ENCODE results near the gene TMPRSS2.

Gene TMPRSS2

GRCh38 chr21:41509733-41510132 lies 1.8 kb upstream of the TMPRSS2 start:
- no peak for DNase-seq (ENCODE audit: low read depth)

- no peak for DNase-seq (ENCODE audit: low read depth)
Measured at GRCh38 chr21:41509145-41509496, 1.2 kb upstream of the TMPRSS2 start.

- DNase-seq (ENCODE audit: low read depth), result no peak
Measured at GRCh38 chr21:41508415-41509144, 622 bp upstream of the TMPRSS2 start.

GRCh38 chr21:41506611-41507520 lies 1.1 kb downstream of the TMPRSS2 start:
- DNase-seq (ENCODE audit: low read depth), result no peak

- no peak for DNase-seq (ENCODE audit: low read depth)
Measured at GRCh38 chr21:41506005-41506594, 1.9 kb downstream of the TMPRSS2 start.

- DNase-seq (ENCODE audit: low read depth), result no peak
Measured at GRCh38 chr21:41504030-41504429, 3.9 kb downstream of the TMPRSS2 start.

- DNase-seq (ENCODE audit: low read depth), result no peak
Measured at GRCh38 chr21:41503331-41503730, 4.6 kb downstream of the TMPRSS2 start.

GRCh38 chr21:41501919-41502318 lies 6.0 kb downstream of the TMPRSS2 start:
- DNase-seq (ENCODE audit: low read depth), result no peak

- no peak for DNase-seq (ENCODE audit: low read depth)
Measured at GRCh38 chr21:41500931-41501381, 7.0 kb downstream of the TMPRSS2 start.

- DNase-seq (ENCODE audit: low read depth), result no peak
Measured at GRCh38 chr21:41500363-41500762, 7.6 kb downstream of the TMPRSS2 start.

- no peak for DNase-seq (ENCODE audit: low read depth)
Measured at GRCh38 chr21:41499920-41500319, 8.0 kb downstream of the TMPRSS2 start.

- no peak for DNase-seq (ENCODE audit: low read depth)
Measured at GRCh38 chr21:41497788-41498187, 10.2 kb downstream of the TMPRSS2 start.

GRCh38 chr21:41497008-41497407 lies 10.9 kb downstream of the TMPRSS2 start:
- no peak for DNase-seq (ENCODE audit: low read depth)

GRCh38 chr21:41494242-41494641 lies 13.7 kb downstream of the TMPRSS2 start:
- no peak for DNase-seq (ENCODE audit: low read depth)

- no peak for DNase-seq (ENCODE audit: low read depth)
Measured at GRCh38 chr21:41491412-41491811, 16.5 kb downstream of the TMPRSS2 start.

- no peak for DNase-seq (ENCODE audit: low read depth)
Measured at GRCh38 chr21:41490330-41490729, 17.6 kb downstream of the TMPRSS2 start.

GRCh38 chr21:41489329-41489728 lies 18.6 kb downstream of the TMPRSS2 start:
- DNase-seq (ENCODE audit: low read depth), result no peak

GRCh38 chr21:41488080-41488479 lies 19.9 kb downstream of the TMPRSS2 start:
- no peak for DNase-seq (ENCODE audit: low read depth)

GRCh38 chr21:41487082-41487481 lies 20.9 kb downstream of the TMPRSS2 start:
- DNase-seq (ENCODE audit: low read depth), result no peak

- no peak for DNase-seq (ENCODE audit: low read depth)
Measured at GRCh38 chr21:41483973-41484372, 24.0 kb downstream of the TMPRSS2 start.

- DNase-seq (ENCODE audit: low read depth), result no peak
Measured at GRCh38 chr21:41483415-41483814, 24.5 kb downstream of the TMPRSS2 start.

- DNase-seq (ENCODE audit: low read depth), result no peak
Measured at GRCh38 chr21:41482980-41483379, 25.0 kb downstream of the TMPRSS2 start.

GRCh38 chr21:41482301-41482700 lies 25.7 kb downstream of the TMPRSS2 start:
- DNase-seq (ENCODE audit: low read depth), result no peak
